ENCODE results near the gene IRAK2.
"Not testable (repeated sequence)": the region's sequence is repeated elsewhere in the genome, so short reads cannot be mapped to it uniquely, and the experiment has no call there.

Gene IRAK2

DNA sequence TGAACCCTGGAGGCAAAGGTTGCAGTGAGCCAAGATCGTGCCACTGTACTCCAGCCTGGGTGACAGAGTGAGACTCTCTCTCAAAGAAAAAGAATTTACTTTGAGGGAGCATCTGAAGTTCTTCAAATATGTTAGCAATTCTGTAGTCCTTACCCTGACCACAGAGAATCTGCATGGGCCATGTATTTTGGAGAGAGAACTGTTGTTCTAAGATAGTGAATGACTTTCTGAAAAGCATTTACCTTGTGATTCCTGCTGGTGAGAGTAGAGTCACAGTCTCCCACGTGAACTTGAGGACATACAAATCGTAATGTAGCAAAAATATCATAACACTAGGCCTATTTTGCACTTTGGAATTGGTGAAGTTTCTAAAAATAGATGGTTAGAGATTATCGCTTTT, 45.3 kb upstream of the IRAK2 start:
- intact Hi-C loops (cut with DNase I; ENCODE audit: low total_unique reads), result no loop called here

DNA sequence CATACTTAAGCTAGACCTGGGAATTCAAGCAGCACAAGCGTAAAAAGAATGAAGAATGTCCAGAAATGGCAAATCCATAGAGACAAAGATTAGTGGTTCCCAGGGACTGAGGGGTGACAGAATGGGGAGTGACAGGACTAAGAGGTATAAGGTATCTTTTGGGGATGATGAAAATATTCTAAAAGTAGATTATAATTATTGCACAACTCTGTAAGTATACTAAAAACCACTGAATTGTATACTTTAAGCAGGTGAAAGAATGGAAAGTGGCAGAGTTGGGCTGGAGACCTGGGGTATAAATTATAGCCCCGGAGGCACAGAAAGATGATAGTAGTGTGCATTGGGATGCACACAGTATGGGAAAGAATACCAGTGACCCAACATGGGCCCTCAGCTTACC, 43.7 kb upstream of the IRAK2 start:
- intact Hi-C loops (cut with DNase I; ENCODE audit: low total_unique reads), result no loop called here
- Histone ChIP-seq H3K9me3 (no peaks in the 10 kb centered on the region), H3K4me1 (peaks cover 0 to 34% (median 25%) of the 10 kb centered on the region in 4 donors), H3K36me3 (peaks cover 6 to 35% (median 27%) of the 10 kb centered on the region in 3 donors), H3K4me3 (no peak overlapping the region), H3K27me3 (no peaks in the 10 kb centered on the region), H3K27ac (no peak overlapping the region)
- TF ChIP-seq, protein P1, sequence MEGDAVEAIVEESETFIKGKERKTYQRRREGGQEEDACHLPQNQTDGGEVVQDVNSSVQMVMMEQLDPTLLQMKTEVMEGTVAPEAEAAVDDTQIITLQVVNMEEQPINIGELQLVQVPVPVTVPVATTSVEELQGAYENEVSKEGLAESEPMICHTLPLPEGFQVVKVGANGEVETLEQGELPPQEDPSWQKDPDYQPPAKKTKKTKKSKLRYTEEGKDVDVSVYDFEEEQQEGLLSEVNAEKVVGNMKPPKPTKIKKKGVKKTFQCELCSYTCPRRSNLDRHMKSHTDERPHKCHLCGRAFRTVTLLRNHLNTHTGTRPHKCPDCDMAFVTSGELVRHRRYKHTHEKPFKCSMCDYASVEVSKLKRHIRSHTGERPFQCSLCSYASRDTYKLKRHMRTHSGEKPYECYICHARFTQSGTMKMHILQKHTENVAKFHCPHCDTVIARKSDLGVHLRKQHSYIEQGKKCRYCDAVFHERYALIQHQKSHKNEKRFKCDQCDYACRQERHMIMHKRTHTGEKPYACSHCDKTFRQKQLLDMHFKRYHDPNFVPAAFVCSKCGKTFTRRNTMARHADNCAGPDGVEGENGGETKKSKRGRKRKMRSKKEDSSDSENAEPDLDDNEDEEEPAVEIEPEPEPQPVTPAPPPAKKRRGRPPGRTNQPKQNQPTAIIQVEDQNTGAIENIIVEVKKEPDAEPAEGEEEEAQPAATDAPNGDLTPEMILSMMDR (IDR thresholded peaks at IDR 0.05), result no peak
- DNase-seq, result no peak

More for the DNA sequence above, 45.3 kb upstream of the IRAK2 start:
- H3K4me1 ChIP-seq, result peaks cover 0 to 40% (median 25%) of the 10 kb centered on the region in 4 donors
- no peaks in the 10 kb centered on the region for H3K27me3 ChIP-seq
- H3K9me3 ChIP-seq, result no peaks in the 10 kb centered on the region
- H3K4me3 ChIP-seq, result no peak overlapping the region
- H3K27ac ChIP-seq, result no peak overlapping the region
- DNase-seq, result no peak
- peaks cover 0 to 20% (median 13%) of the 10 kb centered on the region in 3 donors for H3K36me3 ChIP-seq
- TF ChIP-seq, protein P1 (IDR thresholded peaks at IDR 0.05), result no peak

DNA sequence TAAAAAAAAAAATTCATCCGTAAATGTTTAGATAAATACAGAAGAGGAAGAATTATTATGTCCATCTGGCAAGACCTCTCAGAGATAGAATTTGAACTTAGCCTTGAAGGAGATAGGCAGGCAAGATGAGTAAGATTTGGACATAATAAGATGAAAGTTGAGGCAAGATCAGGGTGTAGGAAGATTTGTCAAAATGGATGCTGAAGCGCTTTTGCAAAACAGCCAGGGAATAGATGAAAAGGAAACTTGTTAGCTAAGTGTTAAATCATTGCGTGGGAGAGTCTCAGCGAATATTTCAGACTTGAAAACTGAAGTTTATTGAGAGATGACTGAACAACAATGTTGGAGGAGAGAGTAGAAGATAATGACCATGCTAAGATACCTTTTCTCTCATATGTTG, 42.0 kb upstream of the IRAK2 start:
- TF ChIP-seq, protein P1 (IDR thresholded peaks at IDR 0.05), result no peak
- Histone ChIP-seq H3K27me3 (no peaks in the 10 kb centered on the region), H3K4me3 (no peak overlapping the region), H3K4me1 (peaks cover 0 to 18% (median 9%) of the 10 kb centered on the region in 4 donors), H3K27ac (no peak overlapping the region), H3K36me3 (peaks cover 22 to 51% (median 44%) of the 10 kb centered on the region in 3 donors), H3K9me3 (no peaks in the 10 kb centered on the region)
- intact Hi-C loops (cut with DNase I; ENCODE audit: low total_unique reads), result no loop called here
- no peak for DNase-seq

- H3K4me1 ChIP-seq; DNase-seq; H3K36me3 ChIP-seq; intact Hi-C loops (cut with DNase I; ENCODE audit: low total_unique reads); H3K4me3 ChIP-seq; H3K27ac ChIP-seq; H3K27me3 ChIP-seq; H3K9me3 ChIP-seq: not testable (repeated sequence)
These were observed 28.8 kb upstream of the IRAK2 start for GRCh38 chr3:10135872-10136271.

DNA sequence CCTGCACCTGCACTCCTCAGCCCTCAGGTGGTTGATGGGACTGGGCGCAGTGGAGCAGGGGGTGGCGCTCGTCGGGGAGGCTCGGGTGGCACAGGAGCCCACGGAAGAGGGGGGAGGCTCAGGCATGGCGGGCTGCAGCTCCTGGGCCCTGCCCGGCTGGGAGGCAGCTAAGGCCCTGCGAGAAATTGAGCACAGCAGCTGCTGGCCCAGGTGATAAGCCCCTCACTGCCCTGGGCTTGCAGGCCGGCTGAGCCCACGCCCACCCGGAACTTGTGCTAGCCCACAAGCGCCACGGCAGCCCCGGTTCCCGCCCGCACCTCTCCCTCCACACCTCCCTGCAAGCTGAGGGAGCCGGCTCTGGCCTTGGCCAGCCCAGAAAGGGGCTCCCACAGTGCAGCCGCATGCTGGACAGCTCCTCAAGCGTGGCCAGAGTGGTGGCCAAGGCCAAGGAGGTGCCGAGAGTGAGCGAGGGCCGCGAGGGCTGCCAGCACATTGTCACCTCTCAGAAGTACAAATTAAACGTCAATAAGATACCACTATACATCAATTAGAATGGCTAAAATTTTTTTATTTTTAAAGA, 28.2 kb upstream of the IRAK2 start:
- no peaks in the 10 kb centered on the region for H3K4me1 ChIP-seq
- H3K9me3 ChIP-seq, result no peaks in the 10 kb centered on the region
- intact Hi-C loops (cut with DNase I; ENCODE audit: low total_unique reads), result no loop called here
- no peak for DNase-seq
- no peaks in the 10 kb centered on the region for H3K27me3 ChIP-seq
- TF ChIP-seq, protein P1 (IDR thresholded peaks at IDR 0.05), result no peak
- H3K4me3 ChIP-seq, result no peak overlapping the region
- no peak overlapping the region for H3K27ac ChIP-seq
- no peaks in the 10 kb centered on the region for H3K36me3 ChIP-seq

DNA sequence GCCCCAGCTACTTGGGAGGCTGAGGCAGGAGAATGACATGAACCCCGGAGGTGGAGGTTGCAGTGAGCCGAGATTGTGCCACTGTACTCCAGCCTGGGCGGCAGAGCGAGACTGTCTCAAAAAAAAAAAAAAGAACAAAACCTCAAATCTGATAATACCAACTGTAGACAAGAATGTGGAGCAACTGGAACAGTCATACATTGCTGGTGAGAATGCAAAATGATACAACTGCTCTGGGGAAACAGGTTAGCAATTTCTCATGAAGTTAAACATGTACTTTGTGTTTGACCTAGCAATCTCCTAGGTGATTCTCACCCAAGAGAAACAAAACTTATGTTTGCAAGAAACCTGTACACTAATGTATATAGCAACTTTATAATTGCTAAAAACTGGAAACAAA, 27.5 kb upstream of the IRAK2 start:
- H3K27me3 ChIP-seq, result no peaks in the 10 kb centered on the region
- TF ChIP-seq, protein P1 (IDR thresholded peaks at IDR 0.05), result no peak
- intact Hi-C loops (cut with DNase I; ENCODE audit: low total_unique reads), result no loop called here
- H3K9me3 ChIP-seq, result no peaks in the 10 kb centered on the region
- DNase-seq, result no peak
- no peak overlapping the region for H3K27ac ChIP-seq
- H3K4me1 ChIP-seq, result no peaks in the 10 kb centered on the region
- no peaks in the 10 kb centered on the region for H3K36me3 ChIP-seq
- H3K4me3 ChIP-seq, result no peak overlapping the region

All from tibial artery (tissue), 4 donors.